GM12865 (cell line): Measurements from ENCODE around the gene OTOF.

Experiments
- DNase-seq: peaks from one replicate; pipeline ENCODE4 v3.0.0; 2010; ENCODE audit warnings: low read depth
- H3K4me3 ChIP-seq: 2 replicates; pipeline ENCODE4 v1.5.1; 2011; ENCODE audit warnings: mild to moderate bottlenecking, low read depth, low read length, control low read depth
- TF ChIP-seq, protein P1 (sequence below): IDR thresholded peaks from 2 replicates; pipeline ENCODE4 v1.5.1; 2011; ENCODE audit warnings: low read length, control low read depth, low read depth, inconsistent platforms; ENCODE audit not compliant: insufficient read depth; ENCODE audit errors: missing control alignments

Gene OTOF

DNA sequence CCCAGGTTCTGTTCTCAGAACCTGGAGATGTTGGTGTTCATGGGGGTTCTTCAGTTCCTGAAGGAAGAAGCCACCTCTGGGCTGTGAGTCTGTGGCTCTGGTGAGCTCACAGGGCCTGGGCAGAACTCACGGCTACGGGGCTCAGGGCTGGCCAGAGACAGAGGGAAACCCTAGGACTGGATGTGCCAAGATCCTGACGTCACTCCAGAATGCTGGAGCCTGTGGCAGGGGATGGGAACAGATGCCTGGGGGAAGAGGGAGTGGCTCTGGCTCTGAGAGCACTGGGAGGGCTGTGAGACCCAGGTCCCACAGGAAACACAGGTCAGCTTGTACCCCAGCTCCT is at the start of gene OTOF:
OTOF (minus strand) TSS at position 214 of the 343 bp plus-strand sequence.
- no peak for DNase-seq
- H3K4me3 ChIP-seq: no peak within 1 kb of the TSS
- TF ChIP-seq, protein P1, sequence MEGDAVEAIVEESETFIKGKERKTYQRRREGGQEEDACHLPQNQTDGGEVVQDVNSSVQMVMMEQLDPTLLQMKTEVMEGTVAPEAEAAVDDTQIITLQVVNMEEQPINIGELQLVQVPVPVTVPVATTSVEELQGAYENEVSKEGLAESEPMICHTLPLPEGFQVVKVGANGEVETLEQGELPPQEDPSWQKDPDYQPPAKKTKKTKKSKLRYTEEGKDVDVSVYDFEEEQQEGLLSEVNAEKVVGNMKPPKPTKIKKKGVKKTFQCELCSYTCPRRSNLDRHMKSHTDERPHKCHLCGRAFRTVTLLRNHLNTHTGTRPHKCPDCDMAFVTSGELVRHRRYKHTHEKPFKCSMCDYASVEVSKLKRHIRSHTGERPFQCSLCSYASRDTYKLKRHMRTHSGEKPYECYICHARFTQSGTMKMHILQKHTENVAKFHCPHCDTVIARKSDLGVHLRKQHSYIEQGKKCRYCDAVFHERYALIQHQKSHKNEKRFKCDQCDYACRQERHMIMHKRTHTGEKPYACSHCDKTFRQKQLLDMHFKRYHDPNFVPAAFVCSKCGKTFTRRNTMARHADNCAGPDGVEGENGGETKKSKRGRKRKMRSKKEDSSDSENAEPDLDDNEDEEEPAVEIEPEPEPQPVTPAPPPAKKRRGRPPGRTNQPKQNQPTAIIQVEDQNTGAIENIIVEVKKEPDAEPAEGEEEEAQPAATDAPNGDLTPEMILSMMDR: no peak

DNA sequence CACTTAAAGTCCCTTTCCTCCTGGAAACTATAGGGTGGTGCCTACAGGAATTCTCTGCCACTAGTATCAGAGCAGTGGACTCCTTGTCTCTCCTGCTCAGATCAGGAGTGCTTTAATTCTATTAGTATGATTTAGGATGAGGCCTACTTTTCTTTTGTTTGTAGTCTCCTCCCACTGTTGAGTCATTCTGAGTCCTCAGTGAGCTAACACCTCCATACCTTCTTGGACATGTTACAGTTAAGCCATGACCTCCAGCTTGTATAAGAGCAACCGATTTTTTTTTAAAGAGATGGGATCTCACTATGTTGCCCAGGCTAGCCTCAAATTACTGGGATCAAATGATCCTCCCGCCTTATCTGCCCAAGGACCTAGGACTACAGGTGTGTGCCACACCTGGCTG is 48.7 kb upstream of the OTOF start:
- TF ChIP-seq, protein P1: no peak
- H3K4me3 ChIP-seq: no peak overlapping the region
- no peak for DNase-seq

DNA sequence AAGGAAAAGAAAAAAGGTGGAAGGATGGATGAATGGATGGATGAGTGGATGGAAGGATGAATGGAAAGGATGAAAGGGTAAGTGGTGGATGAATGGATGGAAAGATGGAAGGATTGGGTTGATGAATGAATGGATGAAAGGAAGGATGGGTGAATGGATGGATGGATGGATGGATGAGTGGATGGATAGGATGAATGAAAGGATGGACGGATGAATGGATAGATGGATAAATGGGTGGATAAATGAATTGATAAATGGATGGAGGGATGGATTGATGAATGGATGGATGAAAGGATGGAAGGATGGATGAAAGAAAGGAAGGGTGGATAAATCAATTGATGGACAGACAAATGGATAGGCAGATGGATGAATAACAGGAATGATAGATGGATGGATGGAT is 48.2 kb upstream of the OTOF start:
- H3K4me3 ChIP-seq: no peak overlapping the region
- no peak for DNase-seq
- TF ChIP-seq, protein P1: no peak

DNA sequence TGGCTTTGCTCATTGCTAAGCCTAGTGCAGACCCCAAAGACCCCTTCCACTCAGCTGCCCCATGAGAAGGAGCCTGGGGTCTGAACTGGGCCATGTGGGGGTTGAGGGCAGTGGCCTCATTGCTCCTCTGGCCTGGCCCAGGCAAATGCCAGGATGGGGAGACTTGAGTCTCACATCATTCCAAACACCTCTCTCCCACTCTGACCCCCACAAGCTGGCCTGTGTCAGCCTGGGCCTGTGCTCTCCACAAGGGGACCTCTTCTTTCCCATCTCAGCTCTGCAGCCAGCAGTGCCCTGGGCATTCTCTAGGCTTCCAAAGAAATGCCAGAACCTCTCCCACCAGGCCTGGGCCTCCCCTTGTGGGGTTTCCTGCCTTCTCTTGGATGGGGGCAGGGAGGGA is 45.8 kb upstream of the OTOF start:
- TF ChIP-seq, protein P1: no peak
- no peak for DNase-seq
- no peak overlapping the region for H3K4me3 ChIP-seq

DNA sequence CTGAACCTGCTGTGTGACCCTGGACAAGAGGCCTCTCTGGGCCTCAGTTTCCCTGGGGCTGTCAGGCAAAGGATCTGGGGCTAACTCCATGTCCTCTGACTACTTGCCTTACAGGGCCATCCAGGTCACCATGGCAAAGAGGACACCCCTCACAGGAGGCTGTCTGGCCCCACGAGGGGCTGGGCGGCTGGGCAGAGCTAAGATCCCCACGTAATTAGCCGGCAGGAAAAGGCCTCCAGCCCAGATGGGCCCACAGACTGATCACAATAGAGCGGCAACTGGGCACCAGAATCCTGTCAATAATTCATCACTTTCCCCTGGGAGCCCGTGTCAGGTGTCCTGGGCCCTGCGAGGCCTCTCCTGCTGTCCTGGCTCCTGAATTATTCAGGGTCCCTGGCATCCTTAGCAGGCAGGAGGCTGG is 44.8 kb upstream of the OTOF start:
- no peak for DNase-seq
- H3K4me3 ChIP-seq: no peak overlapping the region
- TF ChIP-seq, protein P1: no peak

DNA sequence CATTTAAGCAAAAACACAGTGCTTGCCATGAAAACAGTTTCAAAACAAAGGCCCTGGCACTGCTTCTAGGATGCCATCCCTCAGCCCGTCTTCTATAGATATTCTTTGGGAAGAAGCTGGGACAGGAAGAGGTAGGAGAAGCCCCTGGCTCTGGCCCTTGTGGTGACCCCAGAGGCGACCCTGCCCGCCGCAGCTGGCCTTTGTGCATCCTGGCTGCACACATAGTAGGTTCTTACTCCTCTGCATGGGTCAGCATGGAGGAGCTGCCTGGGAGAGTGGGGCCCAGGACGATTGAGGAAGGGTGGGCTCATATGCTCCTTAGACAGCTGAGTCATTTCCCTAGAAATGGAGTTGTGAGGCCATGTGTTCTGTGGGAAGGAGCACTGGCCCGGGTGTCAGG is 44.4 kb upstream of the OTOF start:
- DNase-seq: no peak
- TF ChIP-seq, protein P1: no peak
- no peak overlapping the region for H3K4me3 ChIP-seq

DNA sequence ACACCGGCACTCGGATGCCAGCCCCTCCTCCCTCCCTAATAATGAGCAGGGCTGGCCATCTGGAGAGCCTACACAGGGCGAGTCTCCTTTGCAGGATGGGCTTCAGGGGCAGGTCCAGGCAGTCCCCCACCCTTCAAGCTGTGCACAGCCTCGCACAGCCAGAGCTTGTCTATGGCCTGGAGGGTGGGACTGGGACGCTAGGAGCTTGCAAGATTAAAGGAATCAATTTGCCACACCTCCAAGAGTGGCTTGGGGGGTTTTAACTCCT is 43.9 kb upstream of the OTOF start:
- no peak for DNase-seq
- no peak overlapping the region for H3K4me3 ChIP-seq
- TF ChIP-seq, protein P1: no peak
